Right atrium auricular region (tissue), 2 donors: ENCODE measurements around the gene OR2T1. TPM values are rescaled to one million over a fixed set of nuclear protein-coding genes. Genes with fewer than 3 reads are reported as not detected.

Experiments used
- DNase-seq: peaks from one replicate; pipeline ENCODE4 v3.0.0-alpha.2; 2019; ENCODE audit warnings: low spot score
- H3K27ac ChIP-seq, 2 donors: fragments of 200-600 bp; sonication (generic); 1 replicate in 1 of 2; 2 replicates in 1 of 2; pipeline ENCODE4 v1.5.1; 2016 to 2019
- H3K27me3 ChIP-seq, 2 donors: fragments of 200-600 bp; sonication (generic); one replicate each; pipeline versions ENCODE4 v1.5.1 to v1.6.0; 2017 to 2019
- H3K36me3 ChIP-seq: fragments of 200-600 bp; sonication (generic); one replicate; pipeline ENCODE4 v1.5.1; 2016
- H3K4me1 ChIP-seq, 2 donors: fragments of 200-600 bp; sonication (generic); one replicate each; pipeline versions ENCODE4 v1.5.1 to v1.6.0; 2017 to 2019
- H3K4me3 ChIP-seq, 2 donors: fragments of 200-600 bp; sonication (generic); 1 replicate in 1 of 2; 2 replicates in 1 of 2; pipeline ENCODE4 v1.5.1; 2017 to 2019; ENCODE audit warnings: mild to moderate bottlenecking in 1 of 2, moderate library complexity in 1 of 2
- H3K9me3 ChIP-seq, 2 donors: fragments of 200-600 bp; sonication (generic); one replicate each; pipeline ENCODE4 v1.5.1; 2019
- CTCF ChIP-seq, 2 donors: fragments of 200-600 bp; sonication (generic); IDR thresholded peaks; one replicate each; pipeline ENCODE4 v1.5.1; 2019; ENCODE audit warnings: antibody characterized with exemption in 2 of 2
- total RNA-seq, 2 donors: library from RNA; depleted of rRNA; stranded (reverse); fragments of >200 nt; gene quantifications; one replicate each; pipeline ENCODE4 v1.1.0, GENCODE V29; 2016

The OR2T1 gene
- total RNA-seq = not detected

- H3K9me3 ChIP-seq = no peaks in the 10 kb centered on the region
- no peaks in the 10 kb centered on the region for H3K27me3 ChIP-seq
- DNase-seq = no peak
- H3K27ac ChIP-seq = no peak within 1 kb of the TSS
- H3K4me3 ChIP-seq = no peak within 1 kb of the TSS
- no peak for TF ChIP-seq CTCF (IDR thresholded peaks at IDR 0.05)
- no peaks in the 10 kb centered on the region for H3K4me1 ChIP-seq
- no peaks in the 10 kb centered on the region for H3K36me3 ChIP-seq
Observed at GRCh38 chr1:248402748-248403147, at the start of gene OR2T1. Gene OR2T1, plus strand, starts transcription at chr1:248403048. Its CDS starts 3,100 bp downstream, at chr1:248406148.

GRCh38 chr1:248359415-248359814 is 43.4 kb upstream of the OR2T1 start:
- H3K4me3 ChIP-seq = no peak overlapping the region
- no peak for TF ChIP-seq CTCF (IDR thresholded peaks at IDR 0.05)

GRCh38 chr1:248361121-248361715 is 41.6 kb upstream of the OR2T1 start, which contains the start of gene OR2T4:
Gene OR2T4, plus strand, starts transcription at chr1:248361665. Its CDS starts 0 bp downstream, at chr1:248361665.
- no peak for DNase-seq
- Histone ChIP-seq H3K27ac (no peak within 1 kb of the TSS), H3K36me3 (no peaks in the 10 kb centered on the region), H3K4me3 (no peak within 1 kb of the TSS), H3K4me1 (no peaks in the 10 kb centered on the region), H3K9me3 (peaks cover 0 to 18% of the 10 kb centered on the region in 2 donors), H3K27me3 (no peaks in the 10 kb centered on the region)
- no peak for TF ChIP-seq CTCF (IDR thresholded peaks at IDR 0.05)

More at GRCh38 chr1:248359415-248359814, 43.4 kb upstream of the OR2T1 start:
- no peak for DNase-seq
- Histone ChIP-seq H3K27ac (no peak overlapping the region), H3K4me1 (no peaks in the 10 kb centered on the region), H3K9me3 (peaks cover 0 to 7% of the 10 kb centered on the region in 2 donors), H3K36me3 (no peaks in the 10 kb centered on the region), H3K27me3 (no peaks in the 10 kb centered on the region)

- no peak for TF ChIP-seq CTCF (IDR thresholded peaks at IDR 0.05)
- Histone ChIP-seq H3K27me3 (no peaks in the 10 kb centered on the region), H3K9me3 (peaks cover 0 to 18% of the 10 kb centered on the region in 2 donors), H3K36me3 (no peaks in the 10 kb centered on the region), H3K27ac (no peak overlapping the region), H3K4me3 (no peak overlapping the region), H3K4me1 (no peaks in the 10 kb centered on the region)
- no peak for DNase-seq
Observed at GRCh38 chr1:248366609-248367008, 36.2 kb upstream of the OR2T1 start.

GRCh38 chr1:248372394-248372793 is 30.5 kb upstream of the OR2T1 start:
- Histone ChIP-seq H3K9me3 (no peaks in the 10 kb centered on the region), H3K36me3 (no peaks in the 10 kb centered on the region), H3K4me1 (no peaks in the 10 kb centered on the region), H3K4me3 (no peak overlapping the region), H3K27ac (no peak overlapping the region), H3K27me3 (no peaks in the 10 kb centered on the region)
- no peak for TF ChIP-seq CTCF (IDR thresholded peaks at IDR 0.05)
- no peak for DNase-seq

- no peaks in the 10 kb centered on the region for H3K27me3 ChIP-seq
- H3K27ac ChIP-seq = no peak overlapping the region
- no peaks in the 10 kb centered on the region for H3K9me3 ChIP-seq
- TF ChIP-seq CTCF (IDR thresholded peaks at IDR 0.05) = no peak
- DNase-seq = no peak
- H3K4me1 ChIP-seq = no peaks in the 10 kb centered on the region
- H3K4me3 ChIP-seq = no peak overlapping the region
- H3K36me3 ChIP-seq = no peaks in the 10 kb centered on the region
Observed at GRCh38 chr1:248373761-248374160, 29.1 kb upstream of the OR2T1 start.
